Hepatocyte (in vitro differentiated cells): ENCODE measurements around the gene ACP1. TPM values are rescaled to one million over a fixed set of nuclear protein-coding genes. Genes with fewer than 3 reads are reported as not detected.

Source experiments
- DNase-seq: peaks from one replicate; pipeline ENCODE4 v3.0.0-alpha.2; 2016; ENCODE audit warnings: low spot score
- H2AFZ ChIP-seq: fragments of 200-600 bp; sonication (generic); 2 replicates; pipeline ENCODE4 v1.6.0; 2016; ENCODE audit warnings: antibody characterized with exemption, mild to moderate bottlenecking
- H3K27ac ChIP-seq: fragments of 200-600 bp; sonication (generic); 2 replicates; pipeline ENCODE4 v1.5.1; 2016; ENCODE audit warnings: mild to moderate bottlenecking
- H3K27me3 ChIP-seq: fragments of 200-600 bp; sonication (generic); 2 replicates; pipeline ENCODE4 v1.6.1; 2016
- H3K36me3 ChIP-seq: fragments of 200-600 bp; sonication (generic); replicated peaks from 2 replicates; pipeline ENCODE4 v1.5.1; 2016; ENCODE audit warnings: low read depth; ENCODE audit not compliant: insufficient read depth
- H3K4me1 ChIP-seq: fragments of 200-600 bp; sonication (generic); 2 replicates; pipeline ENCODE4 v1.5.1; 2016; ENCODE audit warnings: mild to moderate bottlenecking, moderate library complexity; ENCODE audit not compliant: insufficient read depth
- H3K4me2 ChIP-seq: fragments of 200-600 bp; sonication (generic); 2 replicates; pipeline ENCODE4 v1.6.0; 2016
- H3K4me3 ChIP-seq: fragments of 200-600 bp; sonication (generic); 2 replicates; pipeline ENCODE4 v1.5.1; 2016; ENCODE audit warnings: mild to moderate bottlenecking
- H3K79me2 ChIP-seq: fragments of 200-600 bp; sonication (generic); 2 replicates; pipeline ENCODE4 v1.6.0; 2017; ENCODE audit warnings: mild to moderate bottlenecking
- H3K9me2 ChIP-seq: fragments of 200-600 bp; sonication (generic); replicated peaks from 2 replicates; pipeline ENCODE4 v1.6.0; 2017; ENCODE audit warnings: mild to moderate bottlenecking; ENCODE audit not compliant: insufficient read depth
- H3K9me3 ChIP-seq: fragments of 200-600 bp; sonication (generic); 2 replicates; pipeline ENCODE4 v1.5.1; 2016; ENCODE audit warnings: low read depth, mild to moderate bottlenecking
- H4K20me1 ChIP-seq: fragments of 200-600 bp; sonication (generic); 2 replicates; pipeline ENCODE4 v1.6.0; 2016; ENCODE audit warnings: mild to moderate bottlenecking; ENCODE audit not compliant: insufficient read depth, poor library complexity, severe bottlenecking
- CTCF ChIP-seq: fragments of 200-600 bp; sonication (generic); IDR thresholded peaks from 2 replicates; pipeline ENCODE4 v1.5.1; 2016; ENCODE audit warnings: antibody characterized with exemption, mild to moderate bottlenecking; ENCODE audit not compliant: poor library complexity
- EZH2 ChIP-seq: fragments of 200-600 bp; sonication (generic); IDR thresholded peaks from 2 replicates; pipeline ENCODE4 v1.6.1; 2016; ENCODE audit warnings: antibody characterized with exemption, mild to moderate bottlenecking, borderline replicate concordance
- EZH2phosphoT487 ChIP-seq: fragments of 200-600 bp; sonication (generic); IDR thresholded peaks from one replicate; pipeline ENCODE4 v1.6.1; 2018; ENCODE audit warnings: antibody characterized with exemption, mild to moderate bottlenecking, low read depth, moderate library complexity; ENCODE audit not compliant: unreplicated experiment, severe bottlenecking
- WGBS: methylation state at CpG from one replicate; pipeline ENCODE4 v1.1.6; 2016; ENCODE audit warnings: low lambda C conversion rate; ENCODE audit errors: missing lambda C conversion rate; 5-methylcytosine and 5-hydroxymethylcytosine counted together
- polyA plus RNA-seq: library from polyadenylated mRNA; unstranded; fragments of >200 nt; fragmentation: Nextera tagmentation; extraction: Ambion mirVana; gene quantifications from 2 replicates; pipeline ENCODE4 v1.2.1, GENCODE V29; 2016
- total RNA-seq: library from RNA; depleted of rRNA; stranded (reverse); fragments of >200 nt; gene quantifications from 2 replicates; pipeline ENCODE4 v1.2.3, GENCODE V29; 2014

The ACP1 gene
- total and polyA plus RNA-seq, 2 experiments from 2014 or later, result 175 to 194 TPM

DNA sequence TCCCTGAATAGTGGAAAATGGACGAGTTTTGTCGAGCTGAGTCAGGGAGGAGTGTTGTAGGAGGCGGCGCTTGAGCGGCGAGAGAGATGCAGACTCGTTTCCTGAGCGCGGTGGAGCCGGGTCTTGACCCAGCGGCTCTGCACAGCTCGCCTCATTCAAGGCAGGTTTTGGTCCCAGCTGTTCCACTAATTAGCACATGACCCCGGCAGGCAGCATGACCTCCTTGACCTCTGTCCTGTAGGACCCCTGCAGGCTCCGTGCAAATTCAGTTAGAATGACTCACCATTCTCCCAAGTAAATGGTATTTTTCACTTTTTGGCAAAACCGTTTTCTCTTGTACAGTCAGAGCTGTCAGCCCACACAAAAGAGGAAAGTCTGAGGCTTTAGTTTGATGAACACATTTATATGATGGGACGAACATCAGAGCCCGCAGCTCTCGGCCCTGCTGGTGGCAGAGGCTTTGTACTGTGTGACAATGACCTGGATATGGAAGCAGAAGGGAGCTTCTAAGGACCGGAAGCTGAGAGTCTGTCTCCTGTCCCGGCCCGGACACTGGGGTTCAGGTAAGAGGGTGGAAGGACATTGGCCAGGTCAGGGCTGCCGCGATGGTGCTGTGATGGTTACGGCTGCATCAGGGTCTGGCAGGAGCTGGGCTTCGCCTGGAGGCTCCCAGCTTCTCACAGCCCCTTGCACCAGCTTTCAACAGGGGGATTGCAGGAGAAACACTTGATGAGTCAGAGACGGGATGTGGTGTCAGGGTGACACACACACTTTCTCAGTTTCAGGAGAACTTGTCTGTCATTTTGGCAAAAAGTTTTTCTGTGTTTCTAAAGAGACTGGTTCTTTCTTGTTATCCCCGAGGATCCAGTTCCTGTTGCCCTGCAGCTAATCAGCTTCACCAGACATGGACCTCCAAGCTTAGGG is 53.0 kb downstream of the ACP1 start:
- Histone ChIP-seq H3K27me3 (no peaks in the 10 kb centered on the region), H3K9me2 (no peaks in the 10 kb centered on the region), H2AFZ (no peak overlapping the region), H3K9me3 (no peaks in the 10 kb centered on the region), H3K79me2 (no peaks in the 10 kb centered on the region), H3K4me2 (no peak overlapping the region), H3K36me3 (no peaks in the 10 kb centered on the region), H3K4me3 (no peak overlapping the region), H3K27ac (no peak overlapping the region), H3K4me1 (no peaks in the 10 kb centered on the region), H4K20me1 (no peaks in the 10 kb centered on the region)
- no peak for TF ChIP-seq EZH2phosphoT487
- TF ChIP-seq CTCF, result no peak
- TF ChIP-seq EZH2, result no peak
- DNase-seq, result no peak
- WGBS, result 75% methylated on average over 27 of the region's 27 CpGs

GRCh38 chr2:319059-319600 is 54.4 kb downstream of the ACP1 start:
- TF ChIP-seq EZH2 (no peak), CTCF (no peak), EZH2phosphoT487 (no peak)
- 98% methylated on average over 17 of the region's 34 CpGs for whole genome bisulfite sequencing
- H3K36me3 ChIP-seq, result no peaks in the 10 kb centered on the region
- no peaks in the 10 kb centered on the region for H3K27me3 ChIP-seq
- no peak overlapping the region for H3K4me3 ChIP-seq
- no peak overlapping the region for H3K4me2 ChIP-seq
- no peaks in the 10 kb centered on the region for H3K9me3 ChIP-seq
- H3K4me1 ChIP-seq, result no peaks in the 10 kb centered on the region
- H3K27ac ChIP-seq, result no peak overlapping the region
- no peaks in the 10 kb centered on the region for H4K20me1 ChIP-seq
- DNase-seq, result no peak
- no peaks in the 10 kb centered on the region for H3K9me2 ChIP-seq
- H2AFZ ChIP-seq, result no peak overlapping the region
- H3K79me2 ChIP-seq, result no peaks in the 10 kb centered on the region

- WGBS, result 92% methylated on average over 4 of the region's 4 CpGs
- Histone ChIP-seq H3K9me3 (no peaks in the 10 kb centered on the region), H3K4me1 (no peaks in the 10 kb centered on the region), H3K79me2 (no peaks in the 10 kb centered on the region), H3K4me2 (no peak overlapping the region), H2AFZ (no peak overlapping the region), H4K20me1 (no peaks in the 10 kb centered on the region), H3K4me3 (no peak overlapping the region), H3K9me2 (no peaks in the 10 kb centered on the region), H3K27ac (no peak overlapping the region), H3K36me3 (no peaks in the 10 kb centered on the region), H3K27me3 (no peaks in the 10 kb centered on the region)
- TF ChIP-seq CTCF (no peak), EZH2 (no peak), EZH2phosphoT487 (no peak)
- no peak for DNase-seq
These were observed 55.8 kb downstream of the ACP1 start for GRCh38 chr2:320561-320960.
